ENCODE data around the gene PRIM1. TPM values are rescaled to one million over a fixed set of nuclear protein-coding genes. Genes with fewer than 3 reads are reported as not detected.

The PRIM1 gene
- polyA plus RNA-seq, 1 donor (not counting 4 experiments of a cell fraction or from before 2014, with no cell fraction given), result 12.0 TPM

DNA sequence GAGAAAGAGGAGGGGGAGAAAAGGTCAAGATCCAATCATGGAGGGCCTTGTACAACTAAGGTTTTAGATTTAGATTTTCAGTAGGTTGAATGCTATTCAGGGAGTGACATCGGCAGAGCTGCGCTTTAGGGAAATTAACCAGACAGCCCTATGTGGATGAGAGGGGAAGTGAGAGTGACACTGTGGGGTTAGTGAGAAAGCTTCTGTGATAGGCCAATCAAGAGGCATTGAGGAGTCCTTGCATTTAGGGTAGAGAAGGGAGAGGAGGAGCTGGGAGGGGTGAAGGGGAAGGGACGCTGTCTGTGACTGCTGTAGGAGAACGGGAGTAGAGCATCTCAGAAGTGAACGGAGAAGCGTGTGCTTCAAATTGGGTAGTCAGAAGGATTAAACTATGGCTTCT lies 14.4 kb upstream of the PRIM1 start:
- Histone ChIP-seq H2AFZ (ENCODE audit: control insufficient read depth, low read length) (no peak overlapping the region), H4K20me1 (ENCODE audit: control insufficient read depth, extremely low read depth, insufficient read depth, low read length) (no peaks in the 10 kb centered on the region), H3K4me1 (ENCODE audit: control insufficient read depth, extremely low read depth, insufficient read depth, low read length) (no peaks in the 10 kb centered on the region), H3K27ac (ENCODE audit: control insufficient read depth, insufficient read depth, low read length) (no peak overlapping the region), H3K9me3 (ENCODE audit: control insufficient read depth, low read depth, low read length) (no peaks in the 10 kb centered on the region), H3K36me3 (ENCODE audit: control insufficient read depth in 2 of 2, extremely low read depth in 1 of 2, insufficient read depth in 2 of 2, low read length in 2 of 2) (no peaks in the 10 kb centered on the region), H3K9me1 (ENCODE audit: control insufficient read depth, extremely low read depth, insufficient read depth, low read length) (no peaks in the 10 kb centered on the region), H3K4me3 (ENCODE audit: control insufficient read depth in 2 of 3, extremely low read depth in 1 of 3, insufficient read depth in 2 of 3, low read depth in 1 of 3, low read length in 3 of 3) (no peak overlapping the region), H3K9ac (ENCODE audit: control insufficient read depth, extremely low read depth, insufficient read depth, low read length) (no peak overlapping the region), H3K27me3 (ENCODE audit: control insufficient read depth, extremely low read depth, insufficient read depth, low read length) (no peaks in the 10 kb centered on the region), H3K4me2 (ENCODE audit: control insufficient read depth, extremely low read depth, insufficient read depth, low read depth, low read length) (no peak overlapping the region), H3K79me2 (ENCODE audit: control insufficient read depth, insufficient read depth, low read length) (no peaks in the 10 kb centered on the region)
- no peak for TF ChIP-seq CTCF (optimal IDR thresholded peaks at IDR 0.05 in 1 of 3, IDR thresholded peaks at IDR 0.05 in 1 of 3, conservative IDR thresholded peaks at IDR 0.05 in 1 of 3; ENCODE audit: extremely low read depth in 1 of 3, insufficient read depth in 2 of 3, low read length in 3 of 3)
- no peak for TF ChIP-seq EZH2 (IDR thresholded peaks at IDR 0.05; ENCODE audit: low read length)
- dilution Hi-C loops (cut with MboI; ENCODE audit: extremely low pct_ligation_motif_present, low sequenced_read_pairs), result no loop called here
- DNase-seq (ENCODE audit: low read depth, low spot score) (no peak), FAIRE-seq (no peak)

GRCh38 chr12:56763753-56764657 lies 11.9 kb upstream of the PRIM1 start:
- no peaks in the 10 kb centered on the region for H3K9me1 ChIP-seq (ENCODE audit: control insufficient read depth, extremely low read depth, insufficient read depth, low read length)
- FAIRE-seq (no peak), DNase-seq (ENCODE audit: low read depth, low spot score) (no peak)
- H4K20me1 ChIP-seq (ENCODE audit: control insufficient read depth, extremely low read depth, insufficient read depth, low read length), result no peaks in the 10 kb centered on the region
- no peak overlapping the region for H3K4me3 ChIP-seq (ENCODE audit: control insufficient read depth in 2 of 3, extremely low read depth in 1 of 3, insufficient read depth in 2 of 3, low read depth in 1 of 3, low read length in 3 of 3)
- H3K4me2 ChIP-seq (ENCODE audit: control insufficient read depth, extremely low read depth, insufficient read depth, low read depth, low read length), result no peak overlapping the region
- no peak overlapping the region for H3K27ac ChIP-seq (ENCODE audit: control insufficient read depth, insufficient read depth, low read length)
- H3K9ac ChIP-seq (ENCODE audit: control insufficient read depth, extremely low read depth, insufficient read depth, low read length), result no peak overlapping the region
- H3K79me2 ChIP-seq (ENCODE audit: control insufficient read depth, insufficient read depth, low read length), result no peaks in the 10 kb centered on the region
- TF ChIP-seq CTCF (optimal IDR thresholded peaks at IDR 0.05 in 1 of 3, IDR thresholded peaks at IDR 0.05 in 1 of 3, conservative IDR thresholded peaks at IDR 0.05 in 1 of 3; ENCODE audit: extremely low read depth in 1 of 3, insufficient read depth in 2 of 3, low read length in 3 of 3), result no peak
- no peak for TF ChIP-seq EZH2 (IDR thresholded peaks at IDR 0.05; ENCODE audit: low read length)
- H3K4me1 ChIP-seq (ENCODE audit: control insufficient read depth, extremely low read depth, insufficient read depth, low read length), result no peaks in the 10 kb centered on the region
- H2AFZ ChIP-seq (ENCODE audit: control insufficient read depth, low read length), result no peak overlapping the region
- dilution Hi-C loops (cut with MboI; ENCODE audit: extremely low pct_ligation_motif_present, low sequenced_read_pairs), result no loop called here
- no peaks in the 10 kb centered on the region for H3K36me3 ChIP-seq (ENCODE audit: control insufficient read depth in 2 of 2, extremely low read depth in 1 of 2, insufficient read depth in 2 of 2, low read length in 2 of 2)
- H3K9me3 ChIP-seq (ENCODE audit: control insufficient read depth, low read depth, low read length), result no peaks in the 10 kb centered on the region
- H3K27me3 ChIP-seq (ENCODE audit: control insufficient read depth, extremely low read depth, insufficient read depth, low read length), result no peaks in the 10 kb centered on the region

Data from keratinocyte (primary cell).